ENCODE results near the gene MLNR. TPM values are rescaled to one million over a fixed set of nuclear protein-coding genes. Genes with fewer than 3 reads are reported as not detected.

Gene MLNR
- 0.32 to 0.85 TPM (median 0.51 TPM) in 5 replicates for total RNA-seq (2022; extraction: Qiagen RNA extraction)

GRCh38 chr13:49220036-49220855, at the start of gene MLNR:
MLNR (plus strand) TSS chr13:49220338; CDS start chr13:49220338, 0 bp downstream.

GRCh38 chr13:49247643-49248621, 27.8 kb downstream of the MLNR start, which contains the start of gene CDADC1:
CDADC1 (plus strand) TSS chr13:49247925; CDS start chr13:49248038, 113 bp downstream.

Other genes starting within 250 kb of the MLNR start
- gene FNDC3A, start 244.4 kb upstream of the MLNR start, total RNA-seq (2022; extraction: Qiagen RNA extraction), result 16.2 to 29.8 TPM (median 22.7 TPM) in 5 replicates
- 6.5 to 9.8 TPM (median 8.6 TPM) in 5 replicates for gene CDADC1, start 27.6 kb downstream of the MLNR start, total RNA-seq (2022; extraction: Qiagen RNA extraction)
- gene CAB39L, start 223.7 kb downstream of the MLNR start, total RNA-seq (2022; extraction: Qiagen RNA extraction), result 1.5 to 2.8 TPM (median 1.9 TPM) in 5 replicates
- 1.8 to 2.5 TPM (median 2.0 TPM) in 5 replicates for gene SETDB2, start 223.9 kb downstream of the MLNR start, total RNA-seq (2022; extraction: Qiagen RNA extraction)